Neuron (in vitro differentiated cells): ENCODE measurements around the gene ZNF688.
A peak's percentile ranks its signal among the peaks of the same experiment; 100 is the strongest.
"Not testable (repeated sequence)": the region's sequence is repeated elsewhere in the genome, so short reads cannot be mapped to it uniquely, and the experiment has no call there.

Experiments
- H2AFZ ChIP-seq: one replicate; pipeline ENCODE4 v1.6.1; 2013; ENCODE audit warnings: low read depth, mild to moderate bottlenecking, inconsistent platforms, low read length, moderate library complexity
- H3K27me3 ChIP-seq: one replicate; pipeline ENCODE4 v1.6.1; 2013; ENCODE audit warnings: low read length; ENCODE audit not compliant: insufficient read depth
- H3K36me3 ChIP-seq: one replicate; pipeline ENCODE4 v1.6.1; 2013; ENCODE audit warnings: low read length; ENCODE audit not compliant: insufficient read depth
- H3K4me1 ChIP-seq: one replicate; pipeline ENCODE4 v1.6.1; 2013; ENCODE audit warnings: low read length; ENCODE audit not compliant: insufficient read depth
- H3K4me3 ChIP-seq: 2 replicates; pipeline ENCODE4 v1.5.1; 2013; ENCODE audit warnings: mild to moderate bottlenecking, low read length, moderate library complexity
- H3K9me3 ChIP-seq: one replicate; pipeline ENCODE4 v1.6.1; 2013; ENCODE audit warnings: low read length

The ZNF688 gene

GRCh38 chr16:30532285-30533145 is 39.0 kb downstream of the ZNF688 start:
- H3K36me3 ChIP-seq = no peaks in the 10 kb centered on the region
- no peaks in the 10 kb centered on the region for H3K9me3 ChIP-seq
- H3K4me1 ChIP-seq = peaks cover 12% of the 10 kb centered on the region
- no peak overlapping the region for H3K4me3 ChIP-seq
- no peak overlapping the region for H2AFZ ChIP-seq
- no peaks in the 10 kb centered on the region for H3K27me3 ChIP-seq

DNA sequence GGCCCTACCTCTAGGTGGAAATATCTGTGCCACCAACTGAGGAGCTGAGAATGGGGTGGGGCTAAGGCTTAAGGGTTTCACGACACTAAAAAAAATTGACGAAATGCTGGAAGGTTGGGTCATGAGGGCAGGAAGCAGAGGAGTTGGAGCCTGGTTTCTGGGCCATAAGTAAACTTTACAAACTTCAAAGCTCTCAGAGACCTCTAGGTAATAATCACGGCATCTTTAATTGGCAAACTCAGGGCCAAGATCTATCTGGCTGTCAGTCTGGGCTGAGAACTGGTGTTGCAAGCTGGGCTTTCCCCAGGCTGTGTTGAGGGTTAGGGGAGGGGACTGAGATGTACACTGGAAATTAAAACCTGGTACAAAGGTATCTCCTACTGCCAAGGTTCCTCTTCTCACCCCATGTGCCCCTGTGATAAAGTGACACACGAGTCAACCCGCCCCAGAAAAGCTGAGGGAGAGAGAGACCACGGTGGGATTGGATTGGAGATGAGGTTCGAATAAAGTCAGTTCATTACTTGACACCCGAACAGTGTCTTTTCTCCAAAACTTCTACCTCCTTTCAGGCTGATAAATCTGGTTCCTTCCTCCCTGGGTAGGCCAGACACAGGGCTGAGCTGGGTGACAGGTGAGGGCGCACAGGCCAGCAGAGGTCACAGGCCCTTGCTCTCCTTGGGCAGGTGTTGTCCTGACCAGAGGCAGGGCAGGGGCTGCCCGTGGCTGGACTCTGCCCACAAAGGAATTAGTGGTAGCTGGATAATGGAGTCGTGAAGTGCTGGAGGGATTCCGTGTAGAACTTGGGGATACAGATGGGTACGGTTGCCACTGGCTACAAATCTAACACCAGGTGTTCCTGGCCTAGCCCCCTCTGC is 41.1 kb downstream of the ZNF688 start:
- no peaks in the 10 kb centered on the region for H3K9me3 ChIP-seq
- H2AFZ ChIP-seq = no peak overlapping the region
- no peak overlapping the region for H3K4me3 ChIP-seq
- H3K4me1 ChIP-seq = peaks cover 15% of the 10 kb centered on the region
- no peaks in the 10 kb centered on the region for H3K36me3 ChIP-seq
- H3K27me3 ChIP-seq = no peaks in the 10 kb centered on the region

DNA sequence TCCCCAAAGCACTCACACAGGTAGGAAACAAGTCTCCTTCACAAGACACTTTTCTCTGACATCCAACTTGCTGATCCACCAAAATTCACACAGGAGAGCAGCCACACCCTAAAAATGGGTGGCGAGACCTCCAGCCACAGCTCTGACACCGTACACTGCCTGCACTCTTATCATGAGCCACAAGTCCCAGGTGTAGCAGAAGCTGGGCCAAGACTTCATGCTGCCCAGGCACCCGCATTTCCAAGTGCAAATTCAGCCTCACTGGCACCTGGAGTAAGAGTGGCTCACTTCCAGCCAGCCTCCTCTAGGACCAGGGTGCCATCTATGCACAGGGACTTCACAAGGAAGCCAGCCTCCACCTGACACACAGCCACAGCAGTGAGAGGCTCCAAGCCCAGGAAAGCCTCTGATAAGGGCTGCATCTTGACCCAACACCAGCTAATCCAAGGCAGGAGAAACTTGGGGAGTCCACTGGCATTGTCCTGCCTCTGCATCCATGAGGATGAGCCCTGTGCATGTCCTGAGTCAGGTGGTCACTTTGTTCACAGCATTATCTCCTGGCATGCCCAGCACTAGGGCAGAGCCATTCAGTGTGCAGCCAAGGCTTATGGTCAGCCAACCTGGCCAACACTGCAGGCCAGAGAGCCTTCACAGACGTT is 42.6 kb downstream of the ZNF688 start:
- peaks cover 8% of the 10 kb centered on the region for H3K36me3 ChIP-seq
- H3K4me3 ChIP-seq = no peak overlapping the region
- no peaks in the 10 kb centered on the region for H3K9me3 ChIP-seq
- H3K4me1 ChIP-seq = peaks cover 11% of the 10 kb centered on the region
- no peak overlapping the region for H2AFZ ChIP-seq
- H3K27me3 ChIP-seq = no peaks in the 10 kb centered on the region

DNA sequence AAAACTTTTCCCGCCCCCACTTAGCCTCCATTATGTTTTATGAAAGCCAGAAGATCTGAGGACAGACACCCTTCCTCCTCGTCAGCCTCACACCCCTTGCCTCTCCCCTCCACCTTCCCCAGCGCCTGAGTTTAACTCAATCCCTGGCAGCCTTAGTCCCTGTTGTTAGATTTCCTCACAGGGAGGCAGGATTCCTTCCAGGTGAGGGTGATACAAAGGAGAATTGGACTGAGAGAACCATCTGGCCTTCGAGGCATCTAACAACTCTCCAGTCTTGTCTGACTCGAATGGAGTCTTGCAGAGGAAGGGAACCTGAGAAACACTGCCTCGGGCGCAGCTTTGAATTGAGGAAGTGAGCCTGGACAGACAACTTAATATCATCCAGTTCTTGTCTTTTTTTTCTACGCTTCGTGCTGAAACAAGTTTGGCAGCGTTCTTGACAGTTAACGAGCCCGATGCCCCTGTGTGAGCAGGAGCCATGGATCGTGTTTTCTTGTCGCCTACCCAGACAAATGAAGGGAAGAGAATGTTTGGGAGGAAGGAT is 43.8 kb downstream of the ZNF688 start:
- Histone ChIP-seq H3K36me3 (peaks cover 8% of the 10 kb centered on the region), H3K4me3 (peak overlapping the region; percentile 88), H3K4me1 (peaks cover 11% of the 10 kb centered on the region), H3K27me3 (no peaks in the 10 kb centered on the region), H3K9me3 (no peaks in the 10 kb centered on the region), H2AFZ (peak overlapping the region; percentile 36)

DNA sequence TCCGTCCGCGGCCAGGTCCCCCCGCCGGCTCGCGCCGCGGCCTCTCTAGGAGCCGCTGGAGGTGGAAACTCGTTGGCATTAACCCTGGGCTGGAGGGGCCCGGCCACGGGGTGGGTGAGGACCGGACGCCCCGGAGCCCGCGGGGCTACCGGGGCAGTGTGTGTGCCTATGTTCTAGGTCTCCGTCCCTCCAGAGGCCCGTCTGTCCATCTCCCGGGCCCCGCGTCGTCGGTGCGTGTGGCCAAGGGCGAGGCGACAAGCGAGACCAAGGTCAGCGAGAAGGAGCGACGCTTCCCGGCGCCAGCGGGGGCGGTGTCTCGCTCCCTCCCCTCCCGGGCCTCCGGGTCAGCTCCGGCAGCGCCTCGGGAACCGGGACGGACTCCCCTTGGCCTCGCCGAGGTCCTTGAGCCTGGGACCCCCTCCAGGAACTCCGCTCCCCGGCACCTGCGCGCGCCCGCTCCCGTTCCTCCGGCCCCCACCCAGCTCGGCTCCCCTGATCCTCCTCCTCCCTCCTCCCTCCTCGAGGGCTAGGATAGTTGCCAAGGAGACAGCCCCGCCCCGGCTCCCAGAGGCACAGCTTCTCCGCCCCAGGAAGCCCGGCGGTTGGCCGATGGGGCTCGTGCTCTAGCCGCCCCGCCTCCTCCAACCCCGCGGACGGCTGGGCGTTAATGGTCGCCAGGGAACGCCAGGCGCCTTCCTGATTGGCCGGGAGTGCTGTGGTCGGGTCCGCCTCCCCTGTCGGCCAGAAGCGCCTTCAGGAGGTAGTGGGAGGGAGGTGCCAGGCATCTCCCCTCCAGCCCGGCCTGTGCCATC is 44.5 kb downstream of the ZNF688 start:
- Histone ChIP-seq H3K9me3 (no peaks in the 10 kb centered on the region), H3K4me3 (peak overlapping the region; percentile 88), H3K27me3 (no peaks in the 10 kb centered on the region), H2AFZ (peak overlapping the region; percentile 94), H3K36me3 (peaks cover 8% of the 10 kb centered on the region), H3K4me1 (peaks cover 11% of the 10 kb centered on the region)

DNA sequence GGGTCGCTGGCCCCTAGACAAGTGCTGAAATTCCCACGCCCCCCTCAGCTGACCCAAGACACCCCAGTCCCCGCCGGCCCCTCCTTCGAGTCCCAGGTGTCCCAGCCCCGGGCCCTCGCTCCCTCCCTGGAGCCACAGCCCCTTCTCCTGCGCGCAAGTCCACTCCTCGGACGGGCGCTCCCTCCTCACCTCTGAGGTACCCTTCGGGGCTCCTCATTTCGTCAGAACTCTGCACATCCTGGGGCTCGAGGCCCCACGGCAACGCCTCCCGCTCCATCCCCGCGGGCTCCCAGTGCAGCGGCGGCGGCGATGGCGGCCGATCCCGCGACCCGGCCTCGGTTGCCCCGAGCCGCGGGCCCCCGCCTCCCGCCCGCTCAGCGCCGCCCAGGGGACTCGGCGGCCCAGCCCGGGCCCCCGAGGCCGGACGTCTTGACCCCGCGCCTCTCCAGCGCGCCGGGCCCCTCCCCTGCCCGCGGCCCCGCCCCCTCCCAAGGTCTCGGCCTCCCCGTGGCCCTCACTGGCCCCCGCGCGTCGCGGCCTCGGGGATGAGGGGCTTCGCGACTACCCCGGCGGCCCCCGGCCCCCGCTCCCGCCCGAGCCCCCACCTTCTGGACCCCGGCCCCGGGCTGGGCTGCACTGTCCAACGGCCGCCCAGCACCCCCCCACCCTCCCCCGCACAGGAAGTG is 45.2 kb downstream of the ZNF688 start, which contains the start of gene ZNF768:
Gene ZNF768 (minus strand): TSS at position 430 of the 686 bp plus-strand sequence. CDS start 153 bp downstream, at position 277.
- Histone ChIP-seq H2AFZ (peak within 1 kb of the TSS; percentile 94), H3K4me1 (peaks cover 11% of the 10 kb centered on the region)

GRCh38 chr16:30525844-30526136 is 45.7 kb downstream of the ZNF688 start:
- no peaks in the 10 kb centered on the region for H3K9me3 ChIP-seq
- peaks cover 11% of the 10 kb centered on the region for H3K4me1 ChIP-seq
- H2AFZ ChIP-seq = no peak overlapping the region
- no peaks in the 10 kb centered on the region for H3K27me3 ChIP-seq
- peak overlapping the region; percentile 88 for H3K4me3 ChIP-seq
- peaks cover 8% of the 10 kb centered on the region for H3K36me3 ChIP-seq

More for the DNA sequence above, 45.2 kb downstream of the ZNF688 start, which contains the start of gene ZNF768:
- Histone ChIP-seq H3K36me3 (peaks cover 8% of the 10 kb centered on the region), H3K4me3 (peak within 1 kb of the TSS; percentile 88), H3K27me3 (no peaks in the 10 kb centered on the region), H3K9me3 (no peaks in the 10 kb centered on the region)

- H3K4me3 ChIP-seq = no peak overlapping the region
- peaks cover 11% of the 10 kb centered on the region for H3K4me1 ChIP-seq
- H3K9me3 ChIP-seq = no peaks in the 10 kb centered on the region
- no peak overlapping the region for H2AFZ ChIP-seq
- peaks cover 8% of the 10 kb centered on the region for H3K36me3 ChIP-seq
- H3K27me3 ChIP-seq = no peaks in the 10 kb centered on the region
These were observed 46.6 kb downstream of the ZNF688 start for GRCh38 chr16:30524575-30525568.

DNA sequence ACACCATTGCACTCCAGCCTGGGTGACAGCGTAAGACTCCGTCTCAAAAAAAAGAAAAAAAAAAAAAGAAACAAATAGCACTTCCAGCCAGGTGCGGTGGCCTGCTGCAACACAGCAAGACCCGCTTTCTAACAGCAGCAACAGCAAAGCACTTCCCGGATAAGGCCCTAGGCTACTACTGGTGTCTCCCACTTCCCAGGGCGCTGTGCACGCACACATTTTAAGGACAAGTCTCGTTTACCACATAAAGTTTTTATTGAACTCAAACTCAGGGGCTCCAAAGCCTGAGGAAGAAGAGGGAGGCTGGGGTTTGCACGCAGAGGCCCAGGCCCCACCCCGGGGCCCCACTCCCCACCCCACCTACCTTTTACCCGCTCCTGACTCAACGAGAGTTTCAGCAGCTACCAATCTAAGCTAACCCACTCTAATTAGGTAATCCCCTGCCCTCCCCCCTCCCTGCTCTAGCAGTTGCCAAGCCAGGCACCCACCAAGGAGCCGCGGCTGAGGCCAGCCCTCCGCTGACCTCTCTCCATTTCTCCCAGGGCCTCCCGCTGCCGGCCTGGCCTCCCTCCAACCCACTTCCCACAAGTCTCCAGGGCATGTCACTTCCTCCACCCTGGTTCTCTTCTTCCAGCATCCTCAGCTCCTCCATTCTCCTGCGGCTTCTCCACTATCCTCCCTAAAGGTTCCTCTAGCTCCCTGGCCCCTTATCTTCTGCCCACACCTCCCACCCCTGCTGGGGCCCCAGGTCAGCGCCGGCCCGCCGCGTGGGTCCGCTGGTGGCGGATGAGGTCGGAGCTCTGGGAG is 47.5 kb downstream of the ZNF688 start:
- no peaks in the 10 kb centered on the region for H3K9me3 ChIP-seq
- H2AFZ ChIP-seq = no peak overlapping the region
- H3K36me3 ChIP-seq = peaks cover 8% of the 10 kb centered on the region
- H3K4me1 ChIP-seq = peaks cover 11% of the 10 kb centered on the region
- no peak overlapping the region for H3K4me3 ChIP-seq
- H3K27me3 ChIP-seq = no peaks in the 10 kb centered on the region

DNA sequence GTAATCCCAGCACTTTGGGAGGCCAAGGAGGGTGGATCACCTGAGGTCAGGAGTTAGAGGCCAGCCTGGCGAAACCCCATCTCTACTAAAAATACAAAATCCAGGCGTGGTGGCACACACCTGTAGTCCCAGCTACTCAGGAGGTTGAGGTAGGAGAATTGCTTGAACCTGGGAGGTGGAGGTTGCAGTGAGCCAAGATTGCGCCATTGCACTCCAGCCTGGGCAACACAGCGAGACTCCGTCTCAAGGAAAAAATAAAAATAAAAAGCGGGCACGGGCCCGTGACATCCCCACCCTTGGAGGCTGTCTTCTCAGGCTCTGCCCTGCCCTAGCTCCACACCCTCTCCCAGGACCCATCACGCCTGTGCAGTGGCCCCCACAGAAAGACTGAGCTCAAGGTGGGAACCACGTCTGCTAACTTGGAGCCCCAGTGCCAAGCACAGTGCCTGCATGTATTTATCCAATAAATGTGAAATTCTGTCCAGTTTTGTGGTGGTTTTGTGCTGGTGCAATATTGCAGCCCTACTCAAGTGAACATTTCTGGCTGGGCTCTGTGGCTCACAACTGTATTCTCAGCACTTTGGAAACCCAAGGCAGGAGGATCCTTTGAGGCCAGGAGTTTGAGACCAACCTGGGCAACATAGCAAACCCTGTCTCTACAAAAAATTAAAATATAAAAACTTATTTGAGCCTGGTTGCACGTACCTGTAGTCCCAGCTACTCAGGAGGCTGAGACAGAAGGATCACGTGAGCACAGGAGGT is 48.6 kb downstream of the ZNF688 start:
- not testable (repeated sequence) for H3K36me3 ChIP-seq, H3K4me1 ChIP-seq, H3K4me3 ChIP-seq, H3K27me3 ChIP-seq, H2AFZ ChIP-seq, H3K9me3 ChIP-seq
